Testis (tissue), 3 donors: ENCODE results near the gene SEC22C. TPM values are rescaled to one million over a fixed set of nuclear protein-coding genes. Genes with fewer than 3 reads are reported as not detected.

Experiments
- DNase-seq: peaks from one replicate; pipeline ENCODE4 v3.0.0-alpha.2; 2019
- H3K27ac ChIP-seq, 2 donors: fragments of 200-600 bp; sonication (generic); one replicate each; pipeline ENCODE4 v1.5.1; 2019
- H3K27me3 ChIP-seq: fragments of 200-600 bp; sonication (generic); one replicate; pipeline ENCODE4 v1.5.1; 2019
- H3K36me3 ChIP-seq: fragments of 200-600 bp; sonication (generic); one replicate; pipeline ENCODE4 v1.5.1; 2017; ENCODE audit warnings: low read depth; ENCODE audit errors: missing control alignments
- H3K4me1 ChIP-seq: fragments of 200-600 bp; sonication (generic); one replicate; pipeline ENCODE4 v1.5.1; 2019
- H3K4me3 ChIP-seq, 2 donors: fragments of 200-600 bp; sonication (generic); one replicate each; pipeline ENCODE4 v1.5.1; 2017 to 2019
- H3K9me3 ChIP-seq: fragments of 200-600 bp; sonication (generic); one replicate; pipeline ENCODE4 v1.5.1; 2017
- CTCF ChIP-seq, 3 experiments: fragments of 450-650 bp in 2 of 3; fragments of 200-600 bp in 1 of 3; sonication (generic) in 1 of 3; IDR thresholded peaks; one replicate each; pipeline ENCODE4 v1.5.1; 2016 to 2019; ENCODE audit warnings: antibody characterized with exemption in 3 of 3, mild to moderate bottlenecking in 2 of 3, moderate library complexity in 1 of 3
- POLR2A ChIP-seq: fragments of 450-650 bp; IDR thresholded peaks from one replicate; pipeline ENCODE4 v1.6.1; 2017; ENCODE audit warnings: antibody characterized with exemption, mild to moderate bottlenecking, moderate library complexity
- WGBS, 2 donors: methylation state at CpG; one replicate each; pipeline ENCODE4 v1.1.5; 2018; 5-methylcytosine and 5-hydroxymethylcytosine counted together
- intact Hi-C: fragments of 100-400 bp; cut with DNase I; formaldehyde crosslinking; loops from one replicate; pipeline ENCODE4 v1.15.1; 2023; ENCODE audit warnings: low total_unique reads
- polyA plus RNA-seq: library from polyadenylated mRNA; stranded (reverse); fragments of 350-450 nt; fragmentation: Illumina TruSeq; extraction: RNeasy Lipid Tissue Mini Kit (QIAGEN cat#74804); gene quantifications from one replicate; pipeline ENCODE4 v1.2.3, GENCODE V29; 2014; ENCODE audit warnings: low read depth, low replicate concordance; ENCODE audit not compliant: insufficient read depth
- total RNA-seq, 2 donors: library from RNA; depleted of rRNA; stranded (reverse); fragments of >200 nt; gene quantifications; one replicate each; pipeline ENCODE4 v1.2.3, GENCODE V29; 2016

The SEC22C gene
- total and polyA plus RNA-seq, 3 donors from 2014 or later = 61.0 to 86.3 (median 66.0) TPM

GRCh38 chr3:42511736-42512135 is 70.0 kb downstream of the SEC22C start:
- 84 to 97% methylated on average over 2 of the region's 2 CpGs for WGBS, 2 donors
- Histone ChIP-seq H3K36me3 (no peaks in the 10 kb centered on the region), H3K27ac (no peak overlapping the region), H3K4me1 (no peaks in the 10 kb centered on the region), H3K27me3 (no peaks in the 10 kb centered on the region), H3K4me3 (no peak overlapping the region), H3K9me3 (no peaks in the 10 kb centered on the region)
- no peak for DNase-seq
- intact Hi-C loops = no loop called here
- TF ChIP-seq CTCF (IDR thresholded peaks at IDR 0.05) = no peak
- no peak for TF ChIP-seq POLR2A

- Histone ChIP-seq H3K9me3 (no peaks in the 10 kb centered on the region), H3K4me1 (no peaks in the 10 kb centered on the region), H3K36me3 (no peaks in the 10 kb centered on the region), H3K27me3 (no peaks in the 10 kb centered on the region), H3K4me3 (no peak overlapping the region), H3K27ac (no peak overlapping the region)
- DNase-seq = no peak
- TF ChIP-seq CTCF (IDR thresholded peaks at IDR 0.05) = no peak
- TF ChIP-seq POLR2A = no peak
- intact Hi-C loops = no loop called here
- WGBS, 2 donors = 86 to 91% methylated on average over 1 of the region's 1 CpG
These were observed 70.6 kb downstream of the SEC22C start for GRCh38 chr3:42511201-42511600.

GRCh38 chr3:42510325-42510724 is 71.4 kb downstream of the SEC22C start:
- Histone ChIP-seq H3K36me3 (no peaks in the 10 kb centered on the region), H3K27ac (no peak overlapping the region), H3K4me1 (no peaks in the 10 kb centered on the region), H3K4me3 (no peak overlapping the region), H3K9me3 (no peaks in the 10 kb centered on the region), H3K27me3 (no peaks in the 10 kb centered on the region)
- 68 to 70% methylated on average over 4 of the region's 4 CpGs for whole genome bisulfite sequencing, 2 donors
- TF ChIP-seq POLR2A (no peak), CTCF (IDR thresholded peaks at IDR 0.05) (no peak)
- intact Hi-C loops = no loop called here
- DNase-seq = no peak

- intact Hi-C loops = no loop called here
- H3K27ac ChIP-seq = no peak overlapping the region
- TF ChIP-seq POLR2A (no peak), CTCF (IDR thresholded peaks at IDR 0.05) (no peak)
- H3K4me1 ChIP-seq = no peaks in the 10 kb centered on the region
- no peaks in the 10 kb centered on the region for H3K36me3 ChIP-seq
- no peak for DNase-seq
- no peaks in the 10 kb centered on the region for H3K27me3 ChIP-seq
- H3K4me3 ChIP-seq = no peak overlapping the region
- 73 to 80% methylated on average over 3 of the region's 3 CpGs for WGBS, 2 donors
- no peaks in the 10 kb centered on the region for H3K9me3 ChIP-seq
These were observed 72.7 kb downstream of the SEC22C start for GRCh38 chr3:42509111-42509510.

GRCh38 chr3:42508562-42508961 is 73.2 kb downstream of the SEC22C start:
- no peak for TF ChIP-seq CTCF (IDR thresholded peaks at IDR 0.05)
- no peak for TF ChIP-seq POLR2A
- no peaks in the 10 kb centered on the region for H3K9me3 ChIP-seq
- H3K36me3 ChIP-seq = no peaks in the 10 kb centered on the region
- WGBS, 2 donors = 65 to 68% methylated on average over 4 of the region's 4 CpGs
- H3K27me3 ChIP-seq = no peaks in the 10 kb centered on the region
- DNase-seq = no peak
- no peak overlapping the region for H3K27ac ChIP-seq
- intact Hi-C loops = no loop called here
- H3K4me1 ChIP-seq = no peaks in the 10 kb centered on the region
- H3K4me3 ChIP-seq = no peak overlapping the region
